ENCODE results near the gene KDM2A. TPM values are rescaled to one million over a fixed set of nuclear protein-coding genes. Genes with fewer than 3 reads are reported as not detected.
A peak's percentile ranks its signal among the peaks of the same experiment; 100 is the strongest.

The KDM2A gene
- total and polyA plus RNA-seq, 2 donors (not counting 1 experiment from before 2014, with no cell fraction given), result 132 to 229 TPM

DNA sequence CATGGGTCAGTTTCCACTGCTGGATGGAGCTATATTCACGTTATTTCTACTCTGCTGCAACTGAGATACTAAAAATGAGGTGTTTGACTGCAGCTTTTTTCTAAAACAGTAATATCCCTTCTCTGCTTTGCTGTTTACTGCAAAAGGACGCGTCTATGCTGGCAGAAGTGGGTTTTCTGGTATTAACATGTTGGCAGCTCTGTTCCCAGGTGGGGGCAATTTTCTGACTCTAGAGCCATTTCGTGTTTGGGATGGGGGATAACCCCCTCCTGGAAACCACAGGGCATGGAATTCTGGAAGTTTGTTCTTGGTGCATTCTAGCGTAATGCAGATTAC is 152.1 kb downstream of the KDM2A start:
- Mint-ChIP-seq H3K27ac (peak overlapping the region; percentile 98), H3K27me3 (no peaks in the 10 kb centered on the region), H3K4me1 (peaks cover 86% of the 10 kb centered on the region), H3K4me3 (peak overlapping the region; percentile 98), H3K9me3 (ENCODE audit: insufficient read depth) (no peaks in the 10 kb centered on the region)
- peaks cover 0 to 74% of the 10 kb centered on the region in 2 experiments for H3K36me3 ChIP-seq (replicated peaks in 1 of 2; ENCODE audit: control extremely low read depth in 1 of 2, control insufficient read depth in 1 of 2, extremely low read depth in 1 of 2, insufficient read depth in 2 of 2, low read length in 1 of 2)
- WGBS (ENCODE audit: insufficient coverage), result 0% methylated on average over 3 of the region's 5 CpGs
- ChIA-PET POLR2A (interaction anchor here (0.6 to 7.8 kb wide), 7 partner anchors 11 to 379 kb away, joined by 3 to 131 read pairs (median 6); partner anchors contain the start of genes ACY3, ANKRD13D and RAD9A), CTCF (interaction anchor here (1.0 to 4.6 kb wide), 11 partner anchors 9 to 234 kb away, joined by 3 to 24 read pairs (median 5); partner anchors contain the start of genes ANKRD13D and PITPNM1)
- H3K27ac ChIP-seq (ENCODE audit: low read length in 2 of 2), result peak overlapping the region; percentile 73 to 82
- peak overlapping the region; percentile 92 for H3K4me2 ChIP-seq (replicated peaks; ENCODE audit: low read depth, low read length, poor library complexity, severe bottlenecking)
- intact Hi-C loops (cut with micrococcal nuclease), result no loop called here
- TF ChIP-seq, protein P1, sequence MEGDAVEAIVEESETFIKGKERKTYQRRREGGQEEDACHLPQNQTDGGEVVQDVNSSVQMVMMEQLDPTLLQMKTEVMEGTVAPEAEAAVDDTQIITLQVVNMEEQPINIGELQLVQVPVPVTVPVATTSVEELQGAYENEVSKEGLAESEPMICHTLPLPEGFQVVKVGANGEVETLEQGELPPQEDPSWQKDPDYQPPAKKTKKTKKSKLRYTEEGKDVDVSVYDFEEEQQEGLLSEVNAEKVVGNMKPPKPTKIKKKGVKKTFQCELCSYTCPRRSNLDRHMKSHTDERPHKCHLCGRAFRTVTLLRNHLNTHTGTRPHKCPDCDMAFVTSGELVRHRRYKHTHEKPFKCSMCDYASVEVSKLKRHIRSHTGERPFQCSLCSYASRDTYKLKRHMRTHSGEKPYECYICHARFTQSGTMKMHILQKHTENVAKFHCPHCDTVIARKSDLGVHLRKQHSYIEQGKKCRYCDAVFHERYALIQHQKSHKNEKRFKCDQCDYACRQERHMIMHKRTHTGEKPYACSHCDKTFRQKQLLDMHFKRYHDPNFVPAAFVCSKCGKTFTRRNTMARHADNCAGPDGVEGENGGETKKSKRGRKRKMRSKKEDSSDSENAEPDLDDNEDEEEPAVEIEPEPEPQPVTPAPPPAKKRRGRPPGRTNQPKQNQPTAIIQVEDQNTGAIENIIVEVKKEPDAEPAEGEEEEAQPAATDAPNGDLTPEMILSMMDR (IDR thresholded peaks at IDR 0.05), result no peak
- TF ChIP-seq EZH2 (IDR thresholded peaks at IDR 0.05; ENCODE audit: borderline replicate concordance, insufficient read depth, low read depth, low read length, poor library complexity, severe bottlenecking), result no peak
- peak overlapping the region; percentile 0 to 89 (median 80) for H3K4me3 ChIP-seq (ENCODE audit: control extremely low read depth in 1 of 5, extremely low read depth in 1 of 5, insufficient read depth in 1 of 5, low read depth in 2 of 5, low read length in 4 of 5)
- H4K20me1 ChIP-seq (ENCODE audit: control insufficient read depth, insufficient read depth, low read length, poor library complexity, severe bottlenecking), result peaks cover 90% of the 10 kb centered on the region
- no peak overlapping the region for H2AFZ ChIP-seq (ENCODE audit: insufficient read depth, low read depth, low read length, poor library complexity, severe bottlenecking)
- peak overlapping the region; percentile 95 for H3K9ac ChIP-seq (ENCODE audit: low read length)
- peaks cover 86 to 88% of the 10 kb centered on the region in 2 donors for H3K4me1 ChIP-seq (ENCODE audit: control insufficient read depth in 2 of 2, insufficient read depth in 2 of 2, low read length in 2 of 2)
- H3K27me3 ChIP-seq (replicated peaks in 1 of 4; ENCODE audit: control extremely low read depth in 1 of 4, control insufficient read depth in 3 of 4, insufficient read depth in 4 of 4, low read length in 3 of 4), result no peaks in the 10 kb centered on the region
- DNase-seq (no peak), ATAC-seq (ENCODE audit: low read depth) (no peak)
- peaks cover 96% of the 10 kb centered on the region for H3K79me2 ChIP-seq (ENCODE audit: control insufficient read depth, insufficient read depth, low read length)
- H3K9me3 ChIP-seq (ENCODE audit: control extremely low read depth in 1 of 3, control insufficient read depth in 2 of 3, insufficient read depth in 1 of 3, low read length in 2 of 3), result no peaks in the 10 kb centered on the region

DNA sequence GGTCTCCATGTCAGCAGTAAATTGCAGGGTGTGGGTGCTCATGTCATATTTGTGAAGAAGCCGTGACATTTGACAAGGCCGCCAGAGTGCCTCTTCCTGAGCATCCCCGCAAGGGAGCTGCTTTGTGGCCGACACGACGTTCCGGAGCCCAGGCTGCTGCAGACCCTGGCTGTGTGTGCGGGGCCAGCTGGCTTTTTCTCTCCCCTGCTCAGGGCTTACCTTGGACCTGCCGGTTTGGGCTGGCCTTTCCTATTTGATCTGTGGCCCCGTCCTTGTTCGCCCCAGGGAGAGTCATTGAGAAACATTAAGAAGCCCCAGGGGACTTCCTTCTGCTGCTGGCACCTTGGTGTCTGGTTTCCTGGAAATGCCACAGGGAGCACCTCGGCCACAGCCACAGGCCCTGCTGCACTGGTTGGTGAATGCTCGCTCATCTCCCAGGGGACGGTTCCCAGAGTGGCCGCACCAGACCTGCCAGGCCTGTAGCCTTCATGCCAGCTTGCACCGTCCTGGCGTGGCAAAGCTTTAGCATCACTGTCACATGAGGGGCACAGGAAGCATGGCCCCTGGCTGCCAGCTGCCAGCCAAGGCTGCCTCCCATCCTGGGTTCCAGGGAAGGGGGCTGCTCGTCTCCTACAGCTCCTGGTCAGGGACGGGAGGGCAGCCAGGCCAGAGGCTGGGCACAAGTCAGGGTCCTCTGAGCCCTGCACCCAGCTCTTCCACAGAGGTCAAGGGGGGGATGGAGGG is 152.7 kb downstream of the KDM2A start:
- peak; percentile 29 for ATAC-seq (ENCODE audit: low read depth)
- Histone ChIP-seq H3K27me3 (replicated peaks in 1 of 4; ENCODE audit: control extremely low read depth in 1 of 4, control insufficient read depth in 3 of 4, insufficient read depth in 4 of 4, low read length in 3 of 4) (no peaks in the 10 kb centered on the region), H3K4me3 (ENCODE audit: control extremely low read depth in 1 of 5, extremely low read depth in 1 of 5, insufficient read depth in 1 of 5, low read depth in 2 of 5, low read length in 4 of 5) (peak overlapping the region in 4 of 5 experiments; percentile 0 to 89 (median 82)), H3K4me2 (replicated peaks; ENCODE audit: low read depth, low read length, poor library complexity, severe bottlenecking) (peak overlapping the region; percentile 92), H3K4me1 (ENCODE audit: control insufficient read depth in 2 of 2, insufficient read depth in 2 of 2, low read length in 2 of 2) (peaks cover 91 to 93% of the 10 kb centered on the region in 2 donors), H3K36me3 (replicated peaks in 1 of 2; ENCODE audit: control extremely low read depth in 1 of 2, control insufficient read depth in 1 of 2, extremely low read depth in 1 of 2, insufficient read depth in 2 of 2, low read length in 1 of 2) (peaks cover 0 to 78% of the 10 kb centered on the region in 2 experiments), H3K79me2 (ENCODE audit: control insufficient read depth, insufficient read depth, low read length) (peaks cover 100% of the 10 kb centered on the region), H3K9me3 (ENCODE audit: control extremely low read depth in 1 of 3, control insufficient read depth in 2 of 3, insufficient read depth in 1 of 3, low read length in 2 of 3) (no peaks in the 10 kb centered on the region), H2AFZ (ENCODE audit: insufficient read depth, low read depth, low read length, poor library complexity, severe bottlenecking) (no peak overlapping the region), H3K27ac (ENCODE audit: low read length in 2 of 2) (peak overlapping the region; percentile 73 to 82), H3K9ac (ENCODE audit: low read length) (peak overlapping the region; percentile 95), H4K20me1 (ENCODE audit: control insufficient read depth, insufficient read depth, low read length, poor library complexity, severe bottlenecking) (peaks cover 91% of the 10 kb centered on the region)
- H3K9me3 Mint-ChIP-seq (ENCODE audit: insufficient read depth), result no peaks in the 10 kb centered on the region
- ChIA-PET POLR2A (interaction anchor here (0.6 to 7.8 kb wide), 8 partner anchors 11 to 379 kb away, joined by 3 to 131 read pairs (median 7); partner anchors contain the start of genes ACY3, ANKRD13D, POLD4 and RAD9A), CTCF (interaction anchor here (1.1 to 4.6 kb wide), 11 partner anchors 9 to 234 kb away, joined by 3 to 24 read pairs (median 5); partner anchors contain the start of genes ANKRD13D and PITPNM1)
- WGBS (ENCODE audit: insufficient coverage), result 3% methylated on average over 19 of the region's 19 CpGs
- intact Hi-C loops (cut with micrococcal nuclease), result no loop called here
- peaks cover 92% of the 10 kb centered on the region for H3K4me1 Mint-ChIP-seq
- TF ChIP-seq, protein P1 (IDR thresholded peaks at IDR 0.05), result no peak
- TF ChIP-seq EZH2 (IDR thresholded peaks at IDR 0.05; ENCODE audit: borderline replicate concordance, insufficient read depth, low read depth, low read length, poor library complexity, severe bottlenecking), result no peak
- H3K27me3 Mint-ChIP-seq, result no peaks in the 10 kb centered on the region
- peak; percentile 65 for DNase-seq
- H3K27ac Mint-ChIP-seq, result peak overlapping the region; percentile 98
- H3K4me3 Mint-ChIP-seq, result peak overlapping the region; percentile 98

Data from B cell (primary cell).